ENCODE data around the gene TBC1D9. TPM values are rescaled to one million over a fixed set of nuclear protein-coding genes. Genes with fewer than 3 reads are reported as not detected.

TBC1D9 gene
- polyA plus RNA-seq, 1 donor: 13.8 TPM

GRCh38 chr4:140691369-140691768 lies 64.8 kb downstream of the TBC1D9 start:
- DNase-seq (ENCODE audit: low read depth): no peak

DNA sequence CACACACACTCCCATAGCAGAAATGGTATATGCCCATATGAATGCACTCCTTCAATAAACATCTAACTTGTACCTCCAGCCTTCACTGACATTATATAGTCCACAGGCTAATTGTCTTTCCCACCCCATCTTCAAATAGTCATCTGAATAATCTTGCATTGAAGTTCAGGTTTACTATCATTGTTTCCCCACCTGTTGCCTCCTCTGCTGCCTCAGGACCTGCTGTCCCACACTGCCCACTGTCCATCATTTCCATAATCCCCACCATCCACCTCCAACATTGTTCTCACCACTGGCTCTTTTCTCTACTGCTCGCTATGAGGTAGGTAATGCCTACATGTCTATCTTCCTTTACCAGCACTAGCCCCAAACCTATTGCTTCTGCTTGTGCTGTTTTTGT lies 66.1 kb downstream of the TBC1D9 start:
- DNase-seq (ENCODE audit: low read depth): no peak

GRCh38 chr4:140689623-140690022 lies 66.6 kb downstream of the TBC1D9 start:
- DNase-seq (ENCODE audit: low read depth): no peak

DNA sequence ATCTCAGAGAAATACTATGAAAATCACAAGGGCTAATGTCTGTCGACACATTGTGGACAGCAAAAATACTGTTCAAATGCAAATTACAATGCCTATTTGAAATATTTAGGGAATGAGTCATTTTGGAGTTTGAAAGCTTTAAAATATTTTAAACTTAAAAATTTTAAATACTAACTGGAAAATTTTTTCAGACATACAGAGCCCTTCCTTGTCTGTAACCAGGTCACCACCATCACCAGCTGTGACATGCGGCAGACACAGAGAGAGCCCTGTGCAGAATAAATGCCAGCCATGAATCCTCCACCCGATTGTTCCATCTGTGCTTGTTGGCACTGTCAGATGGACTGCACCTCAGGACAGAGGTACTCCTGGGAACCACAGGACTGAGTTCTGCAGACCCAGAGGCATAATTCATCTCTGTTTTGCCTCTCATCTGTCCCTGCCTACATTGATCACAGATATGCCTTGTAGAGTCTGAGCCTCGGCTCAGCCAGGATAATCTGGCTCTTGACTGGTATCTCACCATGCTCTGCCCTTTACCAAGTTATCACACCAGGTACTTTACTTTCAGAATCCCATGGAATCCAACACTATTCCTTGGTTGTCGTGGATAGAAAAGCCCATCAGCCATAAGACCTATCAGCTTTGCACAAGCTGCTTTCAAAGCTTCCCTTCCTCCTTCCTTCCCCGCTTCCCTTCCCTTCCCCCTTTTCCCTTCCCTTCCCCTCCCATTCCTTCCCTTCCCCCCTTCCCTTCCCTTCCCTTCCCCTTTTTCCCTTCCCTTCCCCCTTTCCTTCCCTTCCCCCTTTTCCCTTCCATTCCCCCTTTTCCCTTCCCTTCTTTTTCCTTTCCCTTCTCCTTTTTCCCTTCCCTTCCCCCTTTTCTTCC lies 67.2 kb downstream of the TBC1D9 start:
- no peak for DNase-seq (ENCODE audit: low read depth)

- DNase-seq (ENCODE audit: low read depth): no peak
These were observed 69.4 kb downstream of the TBC1D9 start for GRCh38 chr4:140686796-140687195.

GRCh38 chr4:140684314-140684713 lies 71.9 kb downstream of the TBC1D9 start:
- DNase-seq (ENCODE audit: low read depth): no peak

- DNase-seq (ENCODE audit: low read depth): no peak
These were observed 75.0 kb downstream of the TBC1D9 start for GRCh38 chr4:140681201-140681600.

- no peak for DNase-seq (ENCODE audit: low read depth)
These were observed 75.5 kb downstream of the TBC1D9 start for GRCh38 chr4:140680686-140681085.

- no peak for DNase-seq (ENCODE audit: low read depth)
These were observed 76.6 kb downstream of the TBC1D9 start for GRCh38 chr4:140679576-140679975.

DNA sequence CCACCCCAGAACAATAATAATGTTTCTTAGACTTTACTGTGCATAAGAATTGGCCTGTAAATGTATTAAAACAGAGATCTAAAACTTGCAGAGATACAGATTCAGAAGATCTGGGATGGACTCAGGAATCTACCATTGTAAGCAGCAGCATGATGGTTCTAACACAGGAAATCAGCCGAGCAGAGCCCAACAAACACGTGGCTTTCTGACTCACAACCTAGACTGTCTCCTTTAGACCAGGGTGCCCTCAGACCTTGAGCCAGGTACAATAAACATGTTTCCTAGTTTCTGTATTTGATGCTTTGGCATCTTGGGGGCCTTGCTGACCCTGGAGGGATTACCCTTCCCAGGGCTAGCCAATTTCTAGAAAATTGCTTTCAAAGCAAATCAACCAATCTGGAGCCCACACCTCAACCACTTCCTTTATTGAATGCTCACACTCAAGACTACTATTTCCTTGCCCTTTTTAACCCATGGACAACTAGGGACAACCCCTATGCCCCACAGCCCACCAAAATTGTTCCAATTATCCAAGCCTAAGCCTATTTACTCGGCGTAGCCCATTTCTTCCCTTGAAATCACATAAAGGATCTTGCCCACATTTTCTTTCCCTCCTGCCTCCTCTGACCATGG lies 80.5 kb downstream of the TBC1D9 start:
- no peak for DNase-seq (ENCODE audit: low read depth)

DNA sequence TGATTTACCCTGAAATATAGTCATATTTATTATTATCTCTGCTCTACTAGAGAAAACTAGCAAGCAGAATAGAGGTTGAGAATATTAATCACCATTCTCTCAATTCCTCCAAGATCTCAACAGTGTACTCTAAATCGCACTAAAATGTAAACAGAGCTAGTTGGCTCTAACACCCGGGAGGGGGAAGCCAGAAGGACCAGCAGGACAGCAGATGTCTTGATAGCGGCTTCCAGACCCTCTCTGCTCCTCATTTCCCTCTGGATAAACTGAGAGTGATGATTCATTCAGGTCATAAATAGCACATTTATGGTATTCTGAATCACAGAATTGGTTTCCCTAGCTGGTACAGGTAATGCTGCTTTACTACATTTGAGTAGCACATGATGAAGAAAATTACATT lies 82.5 kb downstream of the TBC1D9 start:
- no peak for DNase-seq (ENCODE audit: low read depth)

DNA sequence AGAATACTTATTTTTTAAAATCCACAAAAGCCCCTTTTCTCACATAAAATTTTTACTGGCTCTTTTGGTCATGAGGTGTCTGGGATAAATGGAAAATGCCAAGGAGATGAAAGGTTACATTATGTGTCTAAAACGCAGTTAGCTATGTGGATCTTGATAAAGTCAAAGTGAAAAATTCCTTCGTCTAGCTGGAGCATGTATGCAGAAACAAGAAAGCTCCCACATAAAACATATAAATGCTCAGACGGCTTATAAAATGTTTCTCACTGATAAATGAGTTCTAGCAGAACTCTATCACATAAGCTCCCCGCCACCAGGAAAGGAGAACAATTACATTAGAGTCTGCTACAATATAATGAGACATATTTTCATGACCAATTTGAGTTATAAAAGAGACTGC lies 83.8 kb downstream of the TBC1D9 start:
- DNase-seq (ENCODE audit: low read depth): no peak

DNA sequence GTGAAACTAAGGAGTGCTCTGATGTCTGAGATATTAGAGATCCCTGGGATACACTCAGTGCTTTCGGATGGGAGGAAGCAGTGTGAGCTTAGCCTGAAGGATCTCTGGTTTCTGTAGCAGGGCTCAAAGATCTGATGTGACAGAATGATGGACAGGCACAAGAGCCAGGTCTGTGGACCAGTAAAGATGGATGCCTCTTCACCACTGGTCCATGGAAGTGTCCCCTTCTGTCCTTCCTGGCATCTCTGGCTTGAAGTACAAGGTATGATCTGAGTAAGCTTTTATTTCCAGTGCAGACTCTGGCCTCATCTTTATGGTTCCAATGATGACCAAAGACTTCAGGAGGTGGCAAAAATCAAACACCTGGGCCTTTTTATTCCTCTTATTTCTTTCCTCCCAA lies 88.1 kb downstream of the TBC1D9 start:
- DNase-seq (ENCODE audit: low read depth): no peak

- no peak for DNase-seq (ENCODE audit: low read depth)
These were observed 89.1 kb downstream of the TBC1D9 start for GRCh38 chr4:140666889-140667614.

DNA sequence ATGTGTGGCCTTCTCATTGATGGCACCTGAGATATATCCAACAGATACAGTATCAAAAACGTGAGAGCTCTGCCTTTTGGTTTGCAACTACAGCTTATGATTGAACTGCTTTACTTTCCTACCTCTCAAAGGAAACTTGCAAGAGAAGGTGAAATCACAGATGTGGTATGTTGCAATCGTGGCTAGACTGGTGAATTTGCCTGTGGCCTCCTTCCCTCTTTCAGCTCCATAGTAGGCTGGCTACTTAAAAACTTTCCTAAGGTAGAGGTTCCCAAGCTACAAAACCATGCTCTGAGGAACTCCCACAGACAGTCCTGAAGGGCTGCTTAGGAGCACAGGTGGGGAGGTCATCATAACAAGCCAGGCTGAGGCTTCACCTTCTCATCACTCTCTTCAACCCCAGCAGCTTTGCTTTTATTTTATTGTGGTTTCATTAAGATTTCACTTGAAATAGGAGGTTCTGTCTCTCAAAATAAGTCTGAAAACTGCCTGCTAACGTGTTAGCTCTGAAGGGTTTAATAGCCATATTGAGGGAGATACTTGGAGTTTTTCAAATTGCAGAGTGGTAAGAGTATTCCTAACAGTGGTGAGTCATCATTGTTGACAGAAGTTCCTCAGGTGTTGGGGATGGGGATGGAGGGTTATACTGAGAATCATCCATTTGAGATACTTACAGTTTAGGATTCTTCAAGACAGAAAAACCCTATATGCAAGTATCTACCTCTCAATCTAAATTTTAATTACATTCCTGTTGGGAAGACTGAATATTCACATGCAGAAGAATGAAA lies 93.9 kb downstream of the TBC1D9 start:
- no peak for DNase-seq (ENCODE audit: low read depth)

DNA sequence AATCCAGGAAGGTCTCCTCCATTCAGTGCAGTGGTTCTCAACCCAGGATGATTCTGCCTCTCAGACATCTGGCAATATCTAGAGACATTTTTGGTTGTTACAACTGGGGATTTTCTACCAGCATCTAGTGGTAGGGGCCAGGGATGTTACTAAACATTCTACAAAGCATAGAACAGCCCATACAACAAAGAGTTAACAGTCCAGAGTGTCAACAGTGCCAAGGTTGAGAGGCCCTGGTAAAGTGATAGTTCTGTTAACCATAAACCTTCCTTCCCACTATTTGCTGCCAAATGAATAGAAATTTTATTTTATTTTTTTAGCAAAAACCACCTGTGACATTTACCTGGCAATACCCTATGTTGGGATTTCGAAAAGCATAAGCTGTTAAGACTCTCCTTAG lies 94.6 kb downstream of the TBC1D9 start:
- DNase-seq (ENCODE audit: low read depth): no peak

DNA sequence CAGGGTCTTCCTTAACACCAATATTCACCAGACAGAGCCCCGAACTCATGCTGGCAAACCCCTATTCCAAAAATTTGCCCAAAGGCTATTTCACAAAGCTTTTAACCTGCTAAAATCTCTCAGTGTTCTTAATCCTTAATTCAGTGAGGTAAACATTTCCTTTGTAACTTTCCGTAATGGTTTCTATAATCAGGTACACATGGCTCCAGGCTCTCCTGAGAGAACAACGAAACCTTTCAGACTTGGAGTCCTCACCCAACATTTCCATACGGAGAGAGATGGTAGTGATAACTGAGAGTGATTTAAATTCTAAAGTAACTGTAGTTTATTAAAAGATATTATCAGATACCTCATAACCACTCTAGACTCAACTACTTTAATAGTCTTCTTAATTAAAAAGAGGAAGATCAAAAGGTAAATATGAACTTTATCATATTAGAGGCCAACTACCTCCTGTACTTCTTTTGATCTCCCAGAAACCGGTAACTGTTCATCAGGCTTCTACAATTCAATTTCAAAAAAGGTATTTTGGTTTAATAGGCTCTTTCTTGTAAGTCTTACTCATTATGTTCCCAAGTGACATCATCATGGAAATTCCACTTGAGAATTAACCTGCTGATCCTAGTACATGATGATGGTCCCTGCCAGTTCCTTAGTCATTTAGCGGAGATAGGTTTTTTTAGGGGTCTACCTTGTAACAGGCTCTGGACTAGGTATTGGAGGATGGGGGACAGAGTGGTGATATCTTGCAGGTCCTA lies 96.1 kb downstream of the TBC1D9 start:
- no peak for DNase-seq (ENCODE audit: low read depth)

DNA sequence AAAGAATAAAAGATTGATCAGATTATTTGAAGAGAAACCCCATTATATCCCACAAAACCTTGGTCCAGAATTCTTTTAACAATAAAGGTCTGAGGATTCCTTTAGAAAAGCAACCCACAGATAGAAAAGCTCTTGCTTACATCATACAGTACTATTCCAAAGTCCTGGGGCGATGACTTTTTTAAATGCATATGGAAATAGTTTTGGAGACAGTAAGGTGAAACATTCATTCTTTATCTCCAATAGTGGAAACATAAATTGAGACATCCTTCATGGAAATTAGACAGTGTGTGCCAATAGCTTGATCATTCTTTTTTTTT lies 101.7 kb downstream of the TBC1D9 start:
- no peak for DNase-seq (ENCODE audit: low read depth)

DNA sequence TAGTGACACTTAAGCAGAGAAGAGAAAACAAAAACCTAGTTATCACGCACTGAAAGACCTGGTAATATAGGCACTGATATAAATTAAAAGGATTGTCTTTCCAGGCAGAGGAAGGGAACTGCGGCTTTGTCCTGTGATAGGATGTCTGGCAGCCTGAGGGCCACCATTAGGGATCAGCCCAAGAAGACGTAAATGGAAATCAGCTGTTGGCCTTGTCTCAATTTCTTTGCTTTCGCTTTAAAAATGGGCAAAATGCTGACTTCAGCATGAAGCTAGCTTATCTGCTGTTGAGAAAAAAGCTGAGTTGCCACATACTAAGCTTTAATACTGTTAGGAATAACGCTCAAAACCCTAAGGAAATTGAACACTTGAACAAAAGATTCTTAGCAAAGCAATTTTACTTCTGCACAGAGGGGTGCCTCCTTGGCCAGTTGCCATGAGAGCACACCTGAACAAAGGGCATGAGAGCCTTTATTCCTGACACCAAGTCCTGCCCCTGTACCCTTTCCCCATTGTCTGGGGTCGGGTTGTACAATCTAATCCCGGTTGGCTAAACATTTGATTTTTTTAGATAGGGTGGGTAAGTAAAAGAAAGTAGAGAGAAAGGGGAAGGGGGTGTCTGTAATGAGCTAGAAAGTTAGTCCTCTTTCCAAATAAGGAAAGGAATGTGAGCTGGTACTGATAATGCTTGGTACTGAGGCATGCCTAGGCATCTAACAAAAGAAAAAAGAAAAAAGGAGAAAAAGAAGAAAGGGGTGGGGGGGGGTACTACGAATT lies 102.3 kb downstream of the TBC1D9 start:
- no peak for DNase-seq (ENCODE audit: low read depth)

DNA sequence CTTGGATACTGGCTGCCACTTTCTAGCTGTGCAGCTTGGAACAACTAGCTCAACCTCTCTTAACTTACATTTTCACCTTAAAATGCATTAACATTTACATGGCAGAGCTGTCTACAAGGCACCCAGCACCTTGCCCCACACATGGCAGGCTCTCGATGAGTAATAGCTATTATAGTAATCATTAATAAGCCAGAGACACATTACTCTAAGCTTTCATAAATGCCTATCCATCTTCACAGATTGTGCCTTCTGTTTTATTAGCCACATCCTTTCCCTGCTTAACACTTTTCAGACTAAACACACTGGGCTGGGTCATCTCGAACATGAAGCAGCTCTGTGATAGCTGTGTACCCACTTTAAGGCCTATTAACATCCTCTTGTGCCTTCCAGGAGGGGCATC lies 103.6 kb downstream of the TBC1D9 start:
- DNase-seq (ENCODE audit: low read depth): no peak

All from forelimb muscle (tissue), 1 donor.